Islet precursor cell (in vitro differentiated cells): Measurements from ENCODE around the gene LYPD4.

Source experiments
- DNase-seq: peaks from one replicate; pipeline ENCODE4 v3.0.0-alpha.2; 2018

LYPD4 gene

GRCh38 chr19:41850381-41850780, 5.9 kb upstream of the LYPD4 start:
- no peak for DNase-seq

- DNase-seq, result no peak
Observed at GRCh38 chr19:41849067-41849466, 4.6 kb upstream of the LYPD4 start.

- DNase-seq, result no peak
Observed at GRCh38 chr19:41848666-41849065, 4.2 kb upstream of the LYPD4 start.

- no peak for DNase-seq
Observed at GRCh38 chr19:41847351-41848105, 3.0 kb upstream of the LYPD4 start.

- DNase-seq, result no peak
Observed at GRCh38 chr19:41845051-41845590, 638 bp upstream of the LYPD4 start.

GRCh38 chr19:41845001-41845050, 343 bp upstream of the LYPD4 start, which contains the start of gene DMRTC2:
Gene DMRTC2 (plus strand): TSS chr19:41845042. CDS start chr19:41847429, 2,387 bp downstream.
- DNase-seq, result no peak

- no peak for DNase-seq
Observed at GRCh38 chr19:41843371-41843770, 1.1 kb downstream of the LYPD4 start.

- DNase-seq, result no peak
Observed at GRCh38 chr19:41839211-41839610, 5.3 kb downstream of the LYPD4 start.

- DNase-seq, result no peak
Observed at GRCh38 chr19:41837981-41838708, 6.3 kb downstream of the LYPD4 start.

- peak; percentile 67 for DNase-seq
Observed at GRCh38 chr19:41821003-41821735, 23.3 kb downstream of the LYPD4 start.

- no peak for DNase-seq
Observed at GRCh38 chr19:41816761-41817160, 27.7 kb downstream of the LYPD4 start.

GRCh38 chr19:41815301-41815700, 29.2 kb downstream of the LYPD4 start:
- no peak for DNase-seq

GRCh38 chr19:41813911-41814310, 30.6 kb downstream of the LYPD4 start:
- DNase-seq, result no peak

- no peak for DNase-seq
Observed at GRCh38 chr19:41811981-41812380, 32.5 kb downstream of the LYPD4 start.

GRCh38 chr19:41811036-41811435, 33.4 kb downstream of the LYPD4 start:
- DNase-seq, result no peak

GRCh38 chr19:41810301-41810700, 34.2 kb downstream of the LYPD4 start:
- DNase-seq, result no peak

GRCh38 chr19:41808663-41809566, 35.6 kb downstream of the LYPD4 start:
- no peak for DNase-seq

GRCh38 chr19:41807176-41807575, 37.3 kb downstream of the LYPD4 start:
- DNase-seq, result no peak

- DNase-seq, result no peak
Observed at GRCh38 chr19:41804336-41804735, 40.1 kb downstream of the LYPD4 start.

- DNase-seq, result no peak
Observed at GRCh38 chr19:41802770-41803169, 41.7 kb downstream of the LYPD4 start.

GRCh38 chr19:41801792-41802211, 42.7 kb downstream of the LYPD4 start:
- DNase-seq, result no peak

- DNase-seq, result no peak
Observed at GRCh38 chr19:41801031-41801430, 43.5 kb downstream of the LYPD4 start.

GRCh38 chr19:41799444-41800000, 45.0 kb downstream of the LYPD4 start:
- no peak for DNase-seq
